ENCODE measurements around the gene MID1. TPM values are rescaled to one million over a fixed set of nuclear protein-coding genes. Genes with fewer than 3 reads are reported as not detected.

MID1 gene
- total RNA-seq, 1 experiment from 2014 or later = 9.7 TPM

GRCh38 chrX:10536744-10537143 is 83.6 kb downstream of the MID1 start:
- intact Hi-C loops (cut with micrococcal nuclease) = no loop called here
- DNase-seq (ENCODE audit: unreplicated experiment) = no peak
- CTCF ChIA-PET = interaction anchor here (0.6 to 1.5 kb wide), 5 partner anchors 9 to 563 kb away, joined by 3 to 5 read pairs (median 5); no protein-coding TSS in a partner anchor
- Mint-ChIP-seq H3K27me3 (ENCODE audit: insufficient read depth, unreplicated experiment) (no peaks in the 10 kb centered on the region), H3K4me3 (ENCODE audit: unreplicated experiment) (no peak overlapping the region), H3K36me3 (ENCODE audit: insufficient read depth, unreplicated experiment) (no peaks in the 10 kb centered on the region), H3K9me3 (ENCODE audit: unreplicated experiment) (peaks cover 6% of the 10 kb centered on the region), H3K4me1 (ENCODE audit: insufficient read depth, unreplicated experiment) (no peaks in the 10 kb centered on the region), H3K27ac (ENCODE audit: low read depth, unreplicated experiment) (no peak overlapping the region)
- no TSS peak for BruUV-seq (replicated peaks)
- POLR2A ChIA-PET = interaction anchor here (0.6 to 0.9 kb wide), 2 partner anchors 18 to 83 kb away, joined by 4 read pairs; no protein-coding TSS in a partner anchor
- TF ChIP-seq, protein P1, sequence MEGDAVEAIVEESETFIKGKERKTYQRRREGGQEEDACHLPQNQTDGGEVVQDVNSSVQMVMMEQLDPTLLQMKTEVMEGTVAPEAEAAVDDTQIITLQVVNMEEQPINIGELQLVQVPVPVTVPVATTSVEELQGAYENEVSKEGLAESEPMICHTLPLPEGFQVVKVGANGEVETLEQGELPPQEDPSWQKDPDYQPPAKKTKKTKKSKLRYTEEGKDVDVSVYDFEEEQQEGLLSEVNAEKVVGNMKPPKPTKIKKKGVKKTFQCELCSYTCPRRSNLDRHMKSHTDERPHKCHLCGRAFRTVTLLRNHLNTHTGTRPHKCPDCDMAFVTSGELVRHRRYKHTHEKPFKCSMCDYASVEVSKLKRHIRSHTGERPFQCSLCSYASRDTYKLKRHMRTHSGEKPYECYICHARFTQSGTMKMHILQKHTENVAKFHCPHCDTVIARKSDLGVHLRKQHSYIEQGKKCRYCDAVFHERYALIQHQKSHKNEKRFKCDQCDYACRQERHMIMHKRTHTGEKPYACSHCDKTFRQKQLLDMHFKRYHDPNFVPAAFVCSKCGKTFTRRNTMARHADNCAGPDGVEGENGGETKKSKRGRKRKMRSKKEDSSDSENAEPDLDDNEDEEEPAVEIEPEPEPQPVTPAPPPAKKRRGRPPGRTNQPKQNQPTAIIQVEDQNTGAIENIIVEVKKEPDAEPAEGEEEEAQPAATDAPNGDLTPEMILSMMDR (IDR thresholded peaks at IDR 0.05; ENCODE audit: unreplicated experiment) = no peak

- intact Hi-C loops (cut with micrococcal nuclease) = no loop called here
- no TSS peak for BruUV-seq (replicated peaks)
- no peak for DNase-seq (ENCODE audit: unreplicated experiment)
- POLR2A ChIA-PET = no interaction called here
- TF ChIP-seq, protein P1 (IDR thresholded peaks at IDR 0.05; ENCODE audit: unreplicated experiment) = no peak
- Mint-ChIP-seq H3K4me3 (ENCODE audit: unreplicated experiment) (no peak overlapping the region), H3K36me3 (ENCODE audit: insufficient read depth, unreplicated experiment) (no peaks in the 10 kb centered on the region), H3K27ac (ENCODE audit: low read depth, unreplicated experiment) (no peak overlapping the region), H3K27me3 (ENCODE audit: insufficient read depth, unreplicated experiment) (no peaks in the 10 kb centered on the region), H3K4me1 (ENCODE audit: insufficient read depth, unreplicated experiment) (peaks cover 3% of the 10 kb centered on the region), H3K9me3 (ENCODE audit: unreplicated experiment) (peaks cover 6% of the 10 kb centered on the region)
- CTCF ChIA-PET = interaction anchor here (0.5 to 1.1 kb wide), 3 partner anchors 21 to 1070 kb away, joined by 3 read pairs; no protein-coding TSS in a partner anchor
Measured at GRCh38 chrX:10534611-10535010, 85.8 kb downstream of the MID1 start.

GRCh38 chrX:10533696-10534365 is 86.6 kb downstream of the MID1 start:
- no TSS peak for BruUV-seq (replicated peaks)
- POLR2A ChIA-PET = no interaction called here
- intact Hi-C loops (cut with micrococcal nuclease) = no loop called here
- peaks cover 11% of the 10 kb centered on the region for H3K4me1 Mint-ChIP-seq (ENCODE audit: insufficient read depth, unreplicated experiment)
- CTCF ChIA-PET = interaction anchor here (0.5 kb wide), 1 partner anchor 567 kb away, joined by 3 read pairs; no protein-coding TSS in a partner anchor
- H3K27me3 Mint-ChIP-seq (ENCODE audit: insufficient read depth, unreplicated experiment) = no peaks in the 10 kb centered on the region
- no peaks in the 10 kb centered on the region for H3K36me3 Mint-ChIP-seq (ENCODE audit: insufficient read depth, unreplicated experiment)
- H3K27ac Mint-ChIP-seq (ENCODE audit: low read depth, unreplicated experiment) = no peak overlapping the region
- no peak for DNase-seq (ENCODE audit: unreplicated experiment)
- H3K9me3 Mint-ChIP-seq (ENCODE audit: unreplicated experiment) = peaks cover 6% of the 10 kb centered on the region
- TF ChIP-seq, protein P1 (IDR thresholded peaks at IDR 0.05; ENCODE audit: unreplicated experiment) = no peak
- H3K4me3 Mint-ChIP-seq (ENCODE audit: unreplicated experiment) = no peak overlapping the region

- POLR2A ChIA-PET = no interaction called here
- no peaks in the 10 kb centered on the region for H3K36me3 Mint-ChIP-seq (ENCODE audit: insufficient read depth, unreplicated experiment)
- H3K27me3 Mint-ChIP-seq (ENCODE audit: insufficient read depth, unreplicated experiment) = no peaks in the 10 kb centered on the region
- H3K27ac Mint-ChIP-seq (ENCODE audit: low read depth, unreplicated experiment) = no peak overlapping the region
- H3K9me3 Mint-ChIP-seq (ENCODE audit: unreplicated experiment) = no peaks in the 10 kb centered on the region
- H3K4me3 Mint-ChIP-seq (ENCODE audit: unreplicated experiment) = no peak overlapping the region
- no TSS peak for BruUV-seq (replicated peaks)
- H3K4me1 Mint-ChIP-seq (ENCODE audit: insufficient read depth, unreplicated experiment) = peaks cover 13% of the 10 kb centered on the region
- DNase-seq (ENCODE audit: unreplicated experiment) = no peak
- CTCF ChIA-PET = interaction anchor here (1.2 kb wide), 1 partner anchor 12 kb away, joined by 3 read pairs; no protein-coding TSS in a partner anchor
- TF ChIP-seq, protein P1 (IDR thresholded peaks at IDR 0.05; ENCODE audit: unreplicated experiment) = no peak
- intact Hi-C loops (cut with micrococcal nuclease) = no loop called here
Measured at GRCh38 chrX:10531927-10532326, 88.5 kb downstream of the MID1 start.
